CD8-positive, alpha-beta memory T cell (primary cell): ENCODE measurements around the gene TSPAN7. TPM values are rescaled to one million over a fixed set of nuclear protein-coding genes. Genes with fewer than 3 reads are reported as not detected.

ENCODE experiments used
- CTCF ChIA-PET: fragments of 350-600 bp; sonication (Branson Sonifier 250); formaldehyde crosslinking; loops from one replicate; lab custom pipeline; 2021; ENCODE audit warnings: antibody characterized with exemption; lab: Charles Lee
- POLR2A ChIA-PET: fragments of 350-600 bp; sonication (Branson Sonifier 250); formaldehyde crosslinking; loops from one replicate; lab custom pipeline; 2021; ENCODE audit warnings: antibody characterized with exemption; lab: Charles Lee
- DNase-seq, 5 donors: peaks; one replicate each; pipeline versions ENCODE4 v3.0.0 to v3.0.0-alpha.2; 2020 to 2022; ENCODE audit warnings: mixed read lengths in 1 of 5
- H3K27ac ChIP-seq: one replicate; pipeline ENCODE4 v1.7.0; 2013; ENCODE audit warnings: low read depth, mild to moderate bottlenecking, low read length, moderate library complexity
- H3K27me3 ChIP-seq: 2 replicates; pipeline ENCODE4 v1.7.0; 2013; ENCODE audit warnings: low read length, mild to moderate bottlenecking; ENCODE audit not compliant: insufficient read depth, poor library complexity, severe bottlenecking
- H3K36me3 ChIP-seq: 2 replicates; pipeline ENCODE4 v1.7.0; 2013; ENCODE audit warnings: mild to moderate bottlenecking, low read length, moderate library complexity; ENCODE audit not compliant: insufficient read depth
- H3K4me1 ChIP-seq: 2 replicates; pipeline ENCODE4 v1.7.0; 2013; ENCODE audit warnings: mild to moderate bottlenecking, low read length, moderate library complexity; ENCODE audit not compliant: insufficient read depth
- H3K4me3 ChIP-seq: 2 replicates; pipeline ENCODE4 v1.7.0; 2013; ENCODE audit warnings: mild to moderate bottlenecking, low read length
- H3K9me3 ChIP-seq: 2 replicates; pipeline ENCODE4 v1.7.0; 2013; ENCODE audit warnings: mild to moderate bottlenecking, low read length
- H3K27ac Mint-ChIP-seq, 8 donors: one replicate each; pipeline ENCODE4 v1.8.0; 2020 to 2021; ENCODE audit warnings: mixed read lengths in 8 of 8, mild to moderate bottlenecking in 6 of 8, inconsistent platforms in 3 of 8, moderate library complexity in 3 of 8
- H3K27me3 Mint-ChIP-seq, 2 donors: one replicate each; pipeline ENCODE4 v1.8.0; 2020 to 2021; ENCODE audit warnings: mixed read lengths in 2 of 2, mild to moderate bottlenecking in 1 of 2, moderate library complexity in 1 of 2
- H3K36me3 Mint-ChIP-seq, 3 donors: one replicate each; pipeline ENCODE4 v1.8.0; 2020 to 2021; ENCODE audit warnings: mixed read lengths in 3 of 3, inconsistent platforms in 1 of 3, mild to moderate bottlenecking in 1 of 3
- H3K4me1 Mint-ChIP-seq, 3 donors: one replicate each; pipeline ENCODE4 v1.8.0; 2020 to 2021; ENCODE audit warnings: mixed read lengths in 3 of 3, inconsistent platforms in 1 of 3, mild to moderate bottlenecking in 1 of 3
- H3K4me3 Mint-ChIP-seq, 7 donors: one replicate each; pipeline ENCODE4 v1.8.0; 2020 to 2021; ENCODE audit warnings: mixed read lengths in 7 of 7, mild to moderate bottlenecking in 6 of 7, moderate library complexity in 4 of 7, inconsistent platforms in 2 of 7
- H3K9me3 Mint-ChIP-seq, 5 donors: one replicate each; pipeline ENCODE4 v1.8.0; 2020 to 2022; ENCODE audit warnings: mixed read lengths in 5 of 5, mild to moderate bottlenecking in 3 of 5, moderate library complexity in 2 of 5, inconsistent platforms in 1 of 5
- polyA plus RNA-seq: library from polyadenylated mRNA; unstranded; fragments of 300-500 nt; fragmentation: Illumina TruSeq; gene quantifications from one replicate; pipeline ENCODE4 v1.2.3, GENCODE V29; 2021
- total RNA-seq, 2 experiments: library from RNA; stranded (reverse); gene quantifications; one replicate each; pipeline ENCODE4 v1.2.3, GENCODE V29; 2021

TSPAN7 gene
- total and polyA plus RNA-seq, 3 experiments from 2014 or later: 0.18 to 0.22 TPM; not detected in 1

DNA sequence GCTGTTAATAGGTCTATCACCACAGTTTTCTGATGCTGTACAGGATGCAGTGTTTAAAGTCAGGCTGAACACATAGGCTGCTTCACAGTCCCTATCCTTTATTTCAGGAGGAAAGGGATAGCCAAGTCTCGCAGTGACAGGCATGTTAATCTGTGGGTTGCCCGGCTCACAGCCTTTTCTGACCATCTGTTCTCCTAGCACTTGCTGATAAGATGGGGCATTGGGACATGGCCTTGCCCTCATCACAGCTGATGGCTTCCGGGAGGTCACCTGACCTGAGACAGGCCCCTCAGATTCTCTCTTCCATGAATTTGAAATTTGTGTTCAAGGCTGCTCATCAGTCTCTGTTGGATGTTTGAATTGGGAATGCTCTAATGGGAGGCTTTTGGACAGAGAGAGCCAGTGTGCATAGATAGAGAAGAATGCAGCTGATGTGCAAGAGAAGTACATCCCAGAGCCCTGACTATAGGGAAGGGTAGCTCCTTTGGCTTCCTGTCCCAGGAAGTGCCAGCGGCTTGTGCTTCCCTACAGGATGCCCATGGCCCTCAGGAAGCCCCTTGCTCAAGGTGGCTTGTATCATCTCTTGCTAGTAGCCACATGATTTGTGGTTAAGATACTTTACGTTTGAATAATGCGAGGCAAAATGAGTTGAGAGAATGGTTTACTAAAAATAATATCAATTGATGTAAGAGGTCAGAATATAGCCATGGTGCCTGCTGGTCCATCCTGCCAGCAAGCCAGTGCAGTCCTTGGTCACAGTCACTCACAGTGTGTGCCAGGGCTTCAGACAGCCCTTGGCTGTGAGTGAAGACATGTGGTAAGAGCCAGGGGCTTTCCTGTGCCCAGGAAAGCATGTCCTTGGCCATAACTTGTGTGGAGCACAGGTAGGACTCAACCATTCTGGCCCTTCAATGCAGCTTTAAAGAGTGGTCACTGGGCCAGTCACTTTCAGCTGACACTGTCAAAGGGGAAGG, 88.6 kb downstream of the TSPAN7 start:
- Histone ChIP-seq H3K4me3 (no peak overlapping the region), H3K27ac (no peak overlapping the region), H3K9me3 (no peaks in the 10 kb centered on the region), H3K36me3 (no peaks in the 10 kb centered on the region), H3K4me1 (no peaks in the 10 kb centered on the region), H3K27me3 (no peaks in the 10 kb centered on the region)
- CTCF ChIA-PET: no interaction called here
- no peaks in the 10 kb centered on the region for H3K9me3 Mint-ChIP-seq
- POLR2A ChIA-PET: no interaction called here
- H3K27ac Mint-ChIP-seq: no peak overlapping the region
- H3K4me1 Mint-ChIP-seq: no peaks in the 10 kb centered on the region
- H3K4me3 Mint-ChIP-seq: no peak overlapping the region
- H3K27me3 Mint-ChIP-seq: peaks cover 0 to 5% of the 10 kb centered on the region in 2 donors
- no peak for DNase-seq
- H3K36me3 Mint-ChIP-seq: no peaks in the 10 kb centered on the region

DNA sequence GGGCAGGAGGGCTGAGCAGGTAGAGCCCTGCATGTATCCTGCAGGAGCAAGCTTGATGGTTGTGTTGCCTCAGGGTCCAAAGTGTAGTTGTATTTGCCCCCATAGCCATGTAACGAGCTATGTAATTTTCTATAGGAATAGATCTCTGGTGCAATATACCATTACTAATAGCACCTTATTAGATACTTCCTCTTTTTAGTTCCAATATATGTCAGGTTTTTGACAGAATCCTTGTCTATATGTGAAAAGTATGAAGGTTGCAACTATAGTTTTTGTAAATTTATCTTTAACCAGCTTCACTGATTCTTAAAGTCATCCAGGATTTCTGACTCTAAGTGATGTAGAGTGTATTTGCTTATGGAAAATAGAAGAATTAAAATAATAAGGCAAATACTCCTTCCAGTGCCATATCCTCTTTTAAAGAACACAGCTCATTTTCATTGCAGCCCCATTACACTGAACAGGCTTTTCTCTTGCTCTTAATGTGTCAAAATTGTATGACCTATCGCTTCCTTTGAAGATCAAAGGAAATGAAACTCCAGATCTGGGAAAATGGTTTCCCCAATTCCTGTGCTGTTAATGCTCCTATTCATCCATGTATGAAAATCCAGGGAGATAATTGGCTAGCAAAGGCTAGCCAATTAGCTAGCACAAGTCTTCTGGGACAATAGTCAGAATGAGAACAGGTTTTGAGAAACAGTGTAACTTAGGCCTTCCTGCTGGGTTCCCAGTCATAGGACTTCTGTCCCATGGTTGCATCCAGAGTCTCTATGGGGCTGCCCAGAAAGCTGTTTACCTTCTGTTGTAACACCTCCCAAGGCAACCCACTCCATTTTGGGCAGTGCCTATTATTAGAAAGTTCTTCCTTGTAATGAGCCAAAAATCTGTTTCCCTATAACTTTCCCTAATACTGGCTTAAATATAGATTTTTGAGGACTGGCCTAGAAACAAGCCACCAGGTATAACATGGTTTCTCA, 90.6 kb downstream of the TSPAN7 start:
- Mint-ChIP-seq H3K27me3 (peaks cover 0 to 5% of the 10 kb centered on the region in 2 donors), H3K9me3 (no peaks in the 10 kb centered on the region), H3K27ac (no peak overlapping the region), H3K36me3 (no peaks in the 10 kb centered on the region), H3K4me3 (no peak overlapping the region), H3K4me1 (no peaks in the 10 kb centered on the region)
- Histone ChIP-seq H3K36me3 (no peaks in the 10 kb centered on the region), H3K4me3 (no peak overlapping the region), H3K9me3 (no peaks in the 10 kb centered on the region), H3K27ac (peak overlapping the region; percentile 16), H3K4me1 (no peaks in the 10 kb centered on the region), H3K27me3 (no peaks in the 10 kb centered on the region)
- DNase-seq: no peak
- ChIA-PET POLR2A (no interaction called here), CTCF (no interaction called here)

DNA sequence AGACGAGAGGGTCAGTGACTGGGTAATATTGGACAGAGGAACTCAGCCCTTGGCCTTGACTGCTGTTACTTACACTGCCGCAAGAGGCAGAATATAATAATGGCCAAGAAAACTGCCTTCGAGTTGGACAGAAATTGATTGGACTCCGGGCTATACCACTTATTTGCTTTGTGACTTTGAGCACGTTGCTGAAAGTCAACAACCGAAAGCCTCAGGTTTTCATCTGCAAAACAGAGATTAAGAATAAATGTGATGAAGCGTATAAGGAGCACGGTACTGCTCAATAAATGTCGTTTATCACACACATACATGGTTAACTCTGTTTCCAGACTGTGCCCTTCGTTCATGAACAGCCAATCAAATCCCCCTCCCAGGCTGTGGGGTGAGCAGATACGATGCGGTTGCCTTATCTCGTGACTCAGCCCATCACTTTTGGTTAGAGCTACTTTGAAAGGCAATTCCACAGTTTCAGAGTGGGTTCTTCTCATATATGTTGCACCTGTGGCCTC, 91.6 kb downstream of the TSPAN7 start:
- ChIA-PET POLR2A (no interaction called here), CTCF (no interaction called here)
- no peaks in the 10 kb centered on the region for H3K36me3 Mint-ChIP-seq
- Histone ChIP-seq H3K9me3 (no peaks in the 10 kb centered on the region), H3K36me3 (no peaks in the 10 kb centered on the region), H3K4me1 (no peaks in the 10 kb centered on the region), H3K27me3 (no peaks in the 10 kb centered on the region), H3K27ac (peak overlapping the region; percentile 16), H3K4me3 (no peak overlapping the region)
- no peaks in the 10 kb centered on the region for H3K4me1 Mint-ChIP-seq
- no peak overlapping the region for H3K4me3 Mint-ChIP-seq
- H3K27me3 Mint-ChIP-seq: peaks cover 0 to 2% of the 10 kb centered on the region in 2 donors
- H3K27ac Mint-ChIP-seq: no peak overlapping the region
- H3K9me3 Mint-ChIP-seq: no peaks in the 10 kb centered on the region
- no peak for DNase-seq

DNA sequence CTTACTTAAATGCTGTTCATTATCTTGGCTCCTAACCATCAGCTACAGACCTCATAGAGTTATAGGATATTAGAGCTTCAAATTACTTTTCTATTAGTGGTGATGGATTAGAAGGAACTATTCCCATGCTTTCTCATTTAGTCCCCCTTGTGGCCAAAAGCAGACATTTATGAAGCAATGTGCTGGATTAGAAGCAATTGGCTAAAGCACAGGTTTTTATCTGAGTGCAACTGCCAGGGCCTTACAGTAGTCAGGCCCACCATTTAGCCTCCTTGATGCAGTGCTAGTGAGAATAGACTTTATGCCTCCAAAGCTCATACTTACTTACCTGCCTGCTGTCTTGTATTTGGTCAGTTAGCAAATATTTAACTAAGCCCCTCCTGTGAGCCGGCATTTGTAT, 93.0 kb downstream of the TSPAN7 start:
- Mint-ChIP-seq H3K4me3 (no peak overlapping the region), H3K27ac (no peak overlapping the region), H3K27me3 (peaks cover 0 to 6% of the 10 kb centered on the region in 2 donors), H3K36me3 (no peaks in the 10 kb centered on the region), H3K9me3 (no peaks in the 10 kb centered on the region), H3K4me1 (no peaks in the 10 kb centered on the region)
- Histone ChIP-seq H3K4me3 (no peak overlapping the region), H3K36me3 (no peaks in the 10 kb centered on the region), H3K27me3 (no peaks in the 10 kb centered on the region), H3K4me1 (no peaks in the 10 kb centered on the region), H3K9me3 (no peaks in the 10 kb centered on the region), H3K27ac (no peak overlapping the region)
- no peak for DNase-seq
- POLR2A ChIA-PET: no interaction called here
- CTCF ChIA-PET: no interaction called here

DNA sequence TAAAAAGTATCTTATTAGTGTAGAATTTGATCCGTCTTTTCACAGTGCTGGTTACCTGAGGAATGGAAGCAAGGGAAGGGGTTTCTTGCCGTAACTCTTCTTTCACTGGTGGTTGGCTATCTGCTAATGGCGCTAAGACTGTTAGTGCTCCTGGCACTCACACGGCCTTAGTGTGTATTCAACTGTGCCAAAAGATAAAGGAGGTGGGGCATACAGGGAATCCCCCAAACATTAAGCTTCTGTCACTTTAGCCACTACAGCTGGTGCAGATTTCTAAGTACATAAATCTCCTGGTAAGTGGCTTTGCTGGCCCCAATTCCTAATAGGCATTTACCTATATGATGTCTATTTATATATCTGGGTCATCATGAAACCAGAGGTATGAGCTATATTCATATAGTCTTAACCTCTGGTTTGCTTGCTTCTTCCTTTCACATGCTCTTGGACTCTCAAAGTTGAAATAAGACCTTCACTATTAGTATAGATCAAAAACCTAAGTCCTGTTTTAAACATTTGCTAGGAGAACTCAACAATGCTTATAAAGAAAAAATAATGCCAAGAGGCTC, 95.1 kb downstream of the TSPAN7 start:
- H3K27me3 Mint-ChIP-seq: peaks cover 0 to 5% of the 10 kb centered on the region in 2 donors
- CTCF ChIA-PET: no interaction called here
- no peak overlapping the region for H3K27ac ChIP-seq
- no peak overlapping the region for H3K27ac Mint-ChIP-seq
- H3K27me3 ChIP-seq: no peaks in the 10 kb centered on the region
- POLR2A ChIA-PET: no interaction called here
- H3K4me1 Mint-ChIP-seq: no peaks in the 10 kb centered on the region
- H3K36me3 ChIP-seq: no peaks in the 10 kb centered on the region
- DNase-seq: no peak
- no peaks in the 10 kb centered on the region for H3K9me3 Mint-ChIP-seq
- no peaks in the 10 kb centered on the region for H3K36me3 Mint-ChIP-seq
- no peak overlapping the region for H3K4me3 ChIP-seq
- H3K9me3 ChIP-seq: no peaks in the 10 kb centered on the region
- H3K4me3 Mint-ChIP-seq: no peak overlapping the region
- no peaks in the 10 kb centered on the region for H3K4me1 ChIP-seq

DNA sequence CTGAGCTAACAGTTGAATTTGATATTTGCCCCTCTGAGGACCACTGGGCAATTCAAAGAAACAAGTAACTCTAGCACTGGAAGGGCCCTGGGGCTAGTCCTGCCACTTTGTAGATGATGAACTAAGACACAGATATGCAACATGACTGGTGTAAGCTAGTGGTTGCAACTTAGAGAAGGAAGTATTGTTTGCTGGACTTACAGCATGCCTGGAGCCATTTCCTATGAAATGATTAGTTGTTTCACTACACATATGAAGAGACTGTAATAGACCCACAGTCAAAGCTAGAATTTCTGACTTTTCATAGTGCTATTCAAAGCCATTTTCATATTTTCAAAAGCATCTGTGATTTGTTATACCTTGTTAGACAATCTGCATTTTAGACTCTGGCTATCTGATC, 96.2 kb downstream of the TSPAN7 start:
- Histone ChIP-seq H3K27me3 (no peaks in the 10 kb centered on the region), H3K4me1 (no peaks in the 10 kb centered on the region), H3K4me3 (no peak overlapping the region), H3K36me3 (no peaks in the 10 kb centered on the region), H3K9me3 (no peaks in the 10 kb centered on the region), H3K27ac (no peak overlapping the region)
- Mint-ChIP-seq H3K9me3 (no peaks in the 10 kb centered on the region), H3K4me3 (no peak overlapping the region), H3K4me1 (no peaks in the 10 kb centered on the region), H3K27ac (no peak overlapping the region), H3K36me3 (no peaks in the 10 kb centered on the region), H3K27me3 (peaks cover under 1 to 5% of the 10 kb centered on the region in 2 donors)
- CTCF ChIA-PET: no interaction called here
- no peak for DNase-seq
- POLR2A ChIA-PET: no interaction called here

DNA sequence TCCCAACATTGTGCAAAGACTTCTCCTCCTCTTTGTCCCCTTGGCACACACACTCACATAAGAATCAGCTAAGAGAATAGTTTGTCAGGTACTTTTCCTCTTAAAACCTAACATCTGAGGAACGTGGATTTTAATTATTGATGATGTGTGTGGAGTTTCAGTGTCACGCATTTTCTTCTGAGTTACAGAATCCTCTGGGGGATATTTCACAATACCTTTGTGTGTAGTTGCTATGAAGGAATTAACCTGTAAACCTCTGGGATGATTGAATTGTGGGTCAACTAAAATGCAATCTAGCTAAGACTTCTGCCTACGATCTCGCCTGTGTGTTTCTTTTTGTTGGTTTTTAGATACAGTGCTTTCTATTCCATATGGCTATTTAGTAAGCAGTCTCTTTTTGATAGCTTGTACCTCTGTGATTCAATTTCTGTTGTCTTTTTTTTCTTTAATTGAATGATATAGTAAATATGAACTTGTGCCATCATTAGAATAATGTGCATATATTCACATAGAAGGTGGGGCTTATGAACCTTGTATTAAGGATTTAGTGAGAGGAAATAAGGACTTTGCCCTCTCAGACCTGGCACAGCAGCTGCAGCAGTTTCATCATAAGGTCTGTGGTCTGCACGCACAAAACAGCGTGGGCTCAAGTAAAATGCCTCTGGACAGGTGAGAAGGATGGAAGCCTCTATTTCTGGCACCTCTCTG, 99.2 kb downstream of the TSPAN7 start:
- Histone ChIP-seq H3K27me3 (no peaks in the 10 kb centered on the region), H3K4me3 (no peak overlapping the region), H3K27ac (no peak overlapping the region), H3K9me3 (no peaks in the 10 kb centered on the region), H3K4me1 (no peaks in the 10 kb centered on the region), H3K36me3 (no peaks in the 10 kb centered on the region)
- no peaks in the 10 kb centered on the region for H3K4me1 Mint-ChIP-seq
- H3K4me3 Mint-ChIP-seq: no peak overlapping the region
- peaks cover 4 to 5% of the 10 kb centered on the region in 2 donors for H3K27me3 Mint-ChIP-seq
- no peaks in the 10 kb centered on the region for H3K9me3 Mint-ChIP-seq
- CTCF ChIA-PET: no interaction called here
- DNase-seq: no peak
- H3K36me3 Mint-ChIP-seq: no peaks in the 10 kb centered on the region
- POLR2A ChIA-PET: no interaction called here
- no peak overlapping the region for H3K27ac Mint-ChIP-seq
